NCI-H460 (cell line): ENCODE data around the gene ALAS1. TPM values are rescaled to one million over a fixed set of nuclear protein-coding genes. Genes with fewer than 3 reads are reported as not detected.

Source experiments
- DNase-seq: peaks from one replicate; pipeline ENCODE4 v3.0.0-alpha.2; 2016; ENCODE audit warnings: low read depth; ENCODE audit errors: extremely low read depth
- total RNA-seq: library from RNA; depleted of rRNA; stranded (reverse); fragments of >200 nt; shearing (Covaris generic); gene quantifications from 2 replicates; pipeline ENCODE4 v1.2.3, GENCODE V29; 2014

ALAS1 gene
- total RNA-seq, 1 experiment from 2014 or later = 56.3 TPM

- DNase-seq = no peak
Measured at GRCh38 chr3:52232279-52233107, 34.5 kb downstream of the ALAS1 start.

GRCh38 chr3:52233108-52233591, 35.2 kb downstream of the ALAS1 start:
- no peak for DNase-seq

GRCh38 chr3:52233968-52234367, 36.0 kb downstream of the ALAS1 start:
- no peak for DNase-seq

GRCh38 chr3:52234516-52235447, 36.8 kb downstream of the ALAS1 start:
- no peak for DNase-seq

- no peak for DNase-seq
Measured at GRCh38 chr3:52236424-52236886, 38.5 kb downstream of the ALAS1 start.

- DNase-seq = no peak
Measured at GRCh38 chr3:52237006-52237656, 39.2 kb downstream of the ALAS1 start.

GRCh38 chr3:52237657-52238172, 39.8 kb downstream of the ALAS1 start:
- peak; percentile 33 for DNase-seq

- no peak for DNase-seq
Measured at GRCh38 chr3:52238193-52238760, 40.3 kb downstream of the ALAS1 start.

- DNase-seq = peak; percentile 48
Measured at GRCh38 chr3:52238761-52239701, 41.1 kb downstream of the ALAS1 start, which contains the start of gene TWF2. Gene TWF2, minus strand, starts transcription at chr3:52239158. Its CDS starts 142 bp downstream, at chr3:52239016.

- DNase-seq = peak; percentile 70
Measured at GRCh38 chr3:52240059-52240885, 42.3 kb downstream of the ALAS1 start.

- no peak for DNase-seq
Measured at GRCh38 chr3:52240886-52241370, 43.0 kb downstream of the ALAS1 start.

- DNase-seq = no peak
Measured at GRCh38 chr3:52242039-52242438, 44.1 kb downstream of the ALAS1 start.

- no peak for DNase-seq
Measured at GRCh38 chr3:52243791-52244628, 46.0 kb downstream of the ALAS1 start.

GRCh38 chr3:52245322-52246263, 47.6 kb downstream of the ALAS1 start, which contains the start of gene PPM1M:
Gene PPM1M, plus strand, starts transcription at chr3:52245759. Its CDS starts 66 bp downstream, at chr3:52245825.
- DNase-seq = no peak

GRCh38 chr3:52246264-52246620, 48.3 kb downstream of the ALAS1 start:
- DNase-seq = no peak
